C4-2B (cell line): Measurements from ENCODE around the gene TMEM161A.
"Not testable (repeated sequence)": the region's sequence is repeated elsewhere in the genome, so short reads cannot be mapped to it uniquely, and the experiment has no call there.

Experiments used
- H3K27ac ChIP-seq: fragments of 450-650 bp; 2 replicates; pipeline ENCODE4 v1.5.1; 2017
- ZFX ChIP-seq: fragments of 450-650 bp; IDR thresholded peaks from 2 replicates; pipeline ENCODE4 v1.6.1; 2017
- TF ChIP-seq, protein P1 (sequence below): fragments of 450-650 bp; conservative IDR thresholded peaks from 2 replicates; pipeline ENCODE4 v1.5.1; 2017; ENCODE audit warnings: mild to moderate bottlenecking

Gene TMEM161A

DNA sequence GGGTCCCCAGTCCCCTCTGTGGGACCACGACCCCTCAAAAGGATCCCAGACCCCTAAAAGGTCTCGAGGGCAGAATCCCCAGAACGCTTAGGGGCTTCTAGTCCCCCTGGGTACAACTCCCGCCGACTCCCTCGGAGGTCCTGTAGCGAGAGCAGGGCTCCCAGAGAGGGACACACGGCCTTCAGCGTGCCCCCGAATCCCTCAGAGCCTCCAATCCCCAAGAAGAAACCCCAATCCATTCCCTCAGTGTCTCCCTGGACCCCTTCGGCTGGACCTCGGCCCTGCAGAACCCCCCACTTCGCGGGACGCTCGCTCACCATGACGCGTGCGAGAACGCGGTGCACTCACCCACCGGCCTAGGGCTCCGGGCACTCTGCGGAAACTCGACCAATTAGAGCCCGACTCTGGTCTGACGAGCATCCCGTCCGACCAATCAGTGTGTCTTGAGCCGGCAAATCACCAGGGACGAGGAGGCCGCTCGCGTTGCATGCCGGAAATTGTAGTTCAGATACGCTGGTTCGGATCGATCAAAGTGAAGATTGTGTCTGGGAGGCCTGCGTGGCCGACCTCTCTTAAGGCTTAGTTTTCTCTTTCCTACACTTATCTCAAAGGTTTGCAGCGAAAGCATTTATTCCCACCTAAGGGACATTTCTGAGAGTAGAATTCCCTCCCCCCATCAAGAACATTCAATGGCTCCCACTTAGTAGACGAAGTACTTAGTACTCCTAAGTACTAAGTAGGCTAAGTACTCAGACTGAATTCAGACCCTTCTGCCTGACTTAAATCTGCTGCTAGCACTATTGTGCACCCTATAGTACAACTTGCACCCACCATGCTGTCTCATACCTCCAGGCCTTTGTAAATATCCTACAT lies at the start of gene TMEM161A:
Gene TMEM161A (minus strand): TSS at position 370 of the 873 bp plus-strand sequence. CDS start 50 bp downstream, at position 320.
- TF ChIP-seq, protein P1, sequence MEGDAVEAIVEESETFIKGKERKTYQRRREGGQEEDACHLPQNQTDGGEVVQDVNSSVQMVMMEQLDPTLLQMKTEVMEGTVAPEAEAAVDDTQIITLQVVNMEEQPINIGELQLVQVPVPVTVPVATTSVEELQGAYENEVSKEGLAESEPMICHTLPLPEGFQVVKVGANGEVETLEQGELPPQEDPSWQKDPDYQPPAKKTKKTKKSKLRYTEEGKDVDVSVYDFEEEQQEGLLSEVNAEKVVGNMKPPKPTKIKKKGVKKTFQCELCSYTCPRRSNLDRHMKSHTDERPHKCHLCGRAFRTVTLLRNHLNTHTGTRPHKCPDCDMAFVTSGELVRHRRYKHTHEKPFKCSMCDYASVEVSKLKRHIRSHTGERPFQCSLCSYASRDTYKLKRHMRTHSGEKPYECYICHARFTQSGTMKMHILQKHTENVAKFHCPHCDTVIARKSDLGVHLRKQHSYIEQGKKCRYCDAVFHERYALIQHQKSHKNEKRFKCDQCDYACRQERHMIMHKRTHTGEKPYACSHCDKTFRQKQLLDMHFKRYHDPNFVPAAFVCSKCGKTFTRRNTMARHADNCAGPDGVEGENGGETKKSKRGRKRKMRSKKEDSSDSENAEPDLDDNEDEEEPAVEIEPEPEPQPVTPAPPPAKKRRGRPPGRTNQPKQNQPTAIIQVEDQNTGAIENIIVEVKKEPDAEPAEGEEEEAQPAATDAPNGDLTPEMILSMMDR, result no peak
- TF ChIP-seq ZFX, result peak; percentile 29; the same call in 1 of the 2 replicates
- H3K27ac ChIP-seq, result peak within 1 kb of the TSS; percentile 82

DNA sequence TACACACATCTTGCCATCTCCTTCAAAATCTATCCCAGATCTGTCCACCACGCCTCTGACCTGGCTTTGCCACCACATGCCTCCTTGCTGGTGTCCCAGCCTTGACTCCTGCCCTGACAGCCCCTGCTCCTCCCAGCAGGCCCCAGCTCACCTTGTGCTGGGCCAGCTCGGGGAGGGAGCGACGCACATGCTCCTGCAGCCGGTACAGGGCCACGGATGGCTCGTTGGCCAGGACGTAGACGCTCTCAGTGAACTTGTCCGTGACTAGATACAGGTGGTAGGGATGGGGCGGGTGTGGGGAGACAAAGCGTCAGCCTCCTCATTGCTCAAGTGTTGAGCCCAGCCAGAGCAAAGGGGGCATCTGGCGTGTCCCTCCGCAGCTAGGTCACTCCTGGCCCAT lies 48.5 kb upstream of the TMEM161A start:
- no peak overlapping the region for H3K27ac ChIP-seq
- TF ChIP-seq ZFX, result no peak
- TF ChIP-seq, protein P1, result no peak

DNA sequence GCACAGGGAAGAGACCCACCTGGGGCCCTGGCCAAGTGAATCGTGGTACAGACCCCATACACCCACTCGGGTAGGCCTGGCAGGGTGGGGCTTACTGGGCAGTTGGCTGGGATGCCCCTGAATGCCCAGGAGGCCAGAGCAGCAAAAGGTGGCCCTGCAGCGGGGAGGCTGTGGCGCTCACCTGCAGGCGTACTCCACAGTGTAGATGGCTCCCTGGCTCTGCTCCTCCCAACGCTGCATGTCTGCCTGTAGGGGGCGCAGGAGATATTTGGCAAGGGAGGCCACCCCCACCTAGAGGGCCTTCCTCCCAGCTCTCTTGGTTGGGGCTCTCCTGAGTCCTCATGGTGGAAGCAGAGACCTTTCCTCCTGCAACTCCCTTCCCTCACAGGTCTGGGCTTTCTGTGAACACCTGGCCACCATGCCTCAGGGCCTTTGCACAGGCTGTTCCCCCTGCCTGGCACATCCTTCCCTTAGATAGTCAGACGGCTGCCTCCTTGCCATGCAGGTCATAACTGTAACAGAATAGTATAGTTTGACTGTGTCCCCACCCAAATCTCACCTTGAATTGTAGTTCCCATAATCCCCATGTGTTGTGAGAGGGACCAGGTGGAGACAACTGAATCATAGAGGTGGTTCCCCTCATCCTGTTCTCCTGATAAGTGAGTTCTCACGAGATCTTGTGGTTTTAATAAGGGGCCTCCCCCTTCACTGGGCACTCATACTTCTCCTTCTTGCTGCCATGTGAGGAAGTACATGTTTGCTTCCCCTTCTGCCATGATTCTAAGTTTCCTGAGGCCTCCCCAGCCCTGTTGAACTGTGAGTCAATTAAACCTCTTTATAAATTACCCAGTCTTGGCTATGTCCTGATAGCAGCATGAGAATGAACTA lies 47.8 kb upstream of the TMEM161A start:
- TF ChIP-seq, protein P1, result peak; percentile 84
- TF ChIP-seq ZFX, result no peak
- H3K27ac ChIP-seq, result no peak overlapping the region

DNA sequence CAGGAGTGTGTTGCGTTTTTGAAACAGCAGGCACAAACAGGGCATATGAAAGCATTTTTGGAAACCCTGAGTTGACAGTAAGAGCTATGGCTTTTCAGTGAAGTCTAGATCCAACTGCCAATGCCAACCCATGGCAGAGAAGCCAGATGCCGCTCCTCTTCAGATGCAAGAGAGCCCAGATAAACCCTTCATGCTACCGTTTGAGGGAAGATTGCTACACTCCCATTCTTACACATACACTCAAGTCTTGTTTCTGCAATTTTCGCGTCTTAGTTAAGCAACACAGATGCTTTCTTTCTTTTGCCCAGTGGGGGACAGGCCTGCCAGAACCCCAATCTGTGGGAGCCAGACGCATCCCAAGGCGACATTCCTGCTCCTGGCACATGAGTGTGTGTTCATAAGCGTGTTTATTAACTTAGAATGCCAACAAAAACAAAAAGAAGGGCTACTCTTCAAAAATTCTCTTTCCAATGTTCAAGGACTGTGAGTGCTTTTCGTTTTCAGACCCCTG lies 43.3 kb upstream of the TMEM161A start:
- H3K27ac ChIP-seq, result no peak overlapping the region
- TF ChIP-seq, protein P1, result no peak
- no peak for TF ChIP-seq ZFX

DNA sequence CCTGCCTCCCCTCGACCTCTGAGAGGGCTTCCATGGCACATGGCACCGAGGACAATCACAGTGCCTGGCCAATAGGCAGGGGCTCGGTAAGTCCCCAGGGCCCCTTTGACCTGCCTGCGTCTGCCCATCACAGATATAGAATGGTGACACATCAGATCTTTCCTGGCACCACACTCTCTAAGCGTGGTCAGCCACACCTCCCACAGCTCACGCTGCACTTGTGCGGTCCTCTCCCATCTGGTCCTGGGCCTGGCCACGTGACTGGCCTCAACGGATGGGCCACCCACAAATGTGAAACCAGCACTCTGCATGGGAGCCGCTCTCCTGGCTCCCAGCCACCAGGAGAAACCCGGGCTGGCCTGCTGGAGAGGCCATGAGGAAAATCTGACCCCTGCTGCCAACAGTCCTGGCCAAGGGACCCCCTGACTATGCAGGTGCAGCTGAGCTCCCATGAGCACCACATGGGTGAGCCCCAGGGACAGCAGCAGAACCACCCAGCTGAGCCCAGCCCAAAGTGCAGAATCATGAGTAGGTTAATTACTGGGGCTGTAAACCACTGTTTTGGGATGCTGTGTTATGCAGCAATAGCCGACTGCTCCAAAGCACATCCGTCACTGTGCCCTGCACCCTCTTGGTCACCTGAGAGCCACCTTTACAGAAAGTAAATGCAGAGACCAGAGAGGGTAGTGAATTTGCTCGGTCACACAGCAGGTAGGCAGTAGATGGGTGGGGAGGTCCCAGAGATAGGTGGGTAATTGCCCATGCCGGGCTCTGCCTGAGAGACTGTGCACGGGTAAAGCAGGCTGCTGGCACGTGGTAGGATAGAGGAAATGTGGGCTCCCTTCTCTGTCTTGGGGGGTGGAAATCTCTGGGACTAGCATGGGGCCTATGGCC lies 41.5 kb upstream of the TMEM161A start:
- no peak overlapping the region for H3K27ac ChIP-seq
- TF ChIP-seq, protein P1, result no peak
- no peak for TF ChIP-seq ZFX

DNA sequence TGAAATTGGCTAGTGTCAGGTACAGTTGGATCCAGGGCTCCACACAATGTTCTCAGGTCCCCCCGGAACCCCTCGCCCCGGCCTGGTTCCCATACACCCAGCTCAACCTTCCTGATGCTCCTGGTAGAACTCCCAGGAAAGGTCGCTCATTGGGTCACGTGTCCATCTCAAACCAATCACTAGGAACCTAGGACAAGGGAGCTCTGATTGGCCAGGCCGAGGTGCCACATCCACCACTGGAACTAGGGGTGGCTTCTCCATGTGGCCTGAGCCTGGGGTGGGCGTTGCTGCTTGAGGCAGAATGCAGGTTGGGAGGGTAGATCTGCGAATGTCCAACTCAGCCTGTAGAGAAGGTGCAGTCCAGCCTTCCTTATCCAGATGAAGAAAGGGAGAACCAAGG lies 38.7 kb upstream of the TMEM161A start:
- no peak overlapping the region for H3K27ac ChIP-seq
- TF ChIP-seq, protein P1, result no peak
- TF ChIP-seq ZFX, result no peak

DNA sequence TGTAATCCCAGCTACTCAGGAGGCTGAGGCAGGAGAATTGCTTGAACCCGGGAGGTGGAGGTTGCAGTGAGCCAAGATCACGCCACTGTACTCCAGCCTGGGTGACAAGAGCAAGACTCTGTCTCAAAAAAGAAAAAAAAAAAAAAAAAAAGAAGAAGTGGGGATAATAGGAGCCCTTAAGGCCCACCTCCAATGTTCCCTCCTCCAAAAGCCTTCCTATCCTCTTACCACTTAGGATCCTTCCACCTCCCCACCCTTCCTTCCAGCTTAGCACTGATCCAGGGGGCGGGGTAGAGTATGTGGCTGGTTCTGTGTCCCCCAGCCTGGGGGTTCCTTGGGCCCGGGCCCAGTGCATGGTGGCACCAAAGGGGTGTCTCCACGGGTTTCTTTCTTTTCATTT lies 35.0 kb upstream of the TMEM161A start:
- not testable (repeated sequence) for H3K27ac ChIP-seq
